Fibroblast of pulmonary artery (primary cell): ENCODE measurements around the gene WWOX.

Source experiments
- DNase-seq: peaks from one replicate; pipeline ENCODE4 v3.0.0-alpha.2; 2010; ENCODE audit warnings: low read depth
- H3K4me3 ChIP-seq: replicated peaks from 2 replicates; pipeline ENCODE4 v1.5.1; 2011; ENCODE audit warnings: low read depth, mild to moderate bottlenecking, control low read depth, low read length, moderate library complexity
- TF ChIP-seq, protein P1 (sequence below): IDR thresholded peaks from 2 replicates; pipeline ENCODE4 v1.5.1; 2011; ENCODE audit warnings: mild to moderate bottlenecking, control low read depth, low read length, inconsistent platforms; ENCODE audit errors: missing control alignments

Gene WWOX

DNA sequence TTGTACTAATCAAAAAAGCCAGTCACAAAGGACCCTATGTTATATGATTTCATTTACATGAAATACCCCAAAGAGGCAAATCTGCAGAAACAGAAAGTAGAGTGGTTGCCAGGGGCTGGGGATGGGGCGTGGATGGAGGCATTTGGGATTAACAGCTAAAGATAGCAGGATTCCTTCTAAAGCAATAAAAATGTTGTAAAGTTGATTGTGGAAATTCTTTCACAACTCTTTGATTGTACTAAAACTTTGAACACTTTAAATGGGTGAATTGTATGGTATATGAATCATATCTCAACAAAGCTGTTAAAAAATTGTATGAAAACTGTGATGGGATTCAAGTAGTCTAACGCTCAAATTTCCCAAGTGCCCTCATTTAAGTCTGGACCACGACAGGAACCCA is 870.3 kb downstream of the WWOX start:
- TF ChIP-seq, protein P1, sequence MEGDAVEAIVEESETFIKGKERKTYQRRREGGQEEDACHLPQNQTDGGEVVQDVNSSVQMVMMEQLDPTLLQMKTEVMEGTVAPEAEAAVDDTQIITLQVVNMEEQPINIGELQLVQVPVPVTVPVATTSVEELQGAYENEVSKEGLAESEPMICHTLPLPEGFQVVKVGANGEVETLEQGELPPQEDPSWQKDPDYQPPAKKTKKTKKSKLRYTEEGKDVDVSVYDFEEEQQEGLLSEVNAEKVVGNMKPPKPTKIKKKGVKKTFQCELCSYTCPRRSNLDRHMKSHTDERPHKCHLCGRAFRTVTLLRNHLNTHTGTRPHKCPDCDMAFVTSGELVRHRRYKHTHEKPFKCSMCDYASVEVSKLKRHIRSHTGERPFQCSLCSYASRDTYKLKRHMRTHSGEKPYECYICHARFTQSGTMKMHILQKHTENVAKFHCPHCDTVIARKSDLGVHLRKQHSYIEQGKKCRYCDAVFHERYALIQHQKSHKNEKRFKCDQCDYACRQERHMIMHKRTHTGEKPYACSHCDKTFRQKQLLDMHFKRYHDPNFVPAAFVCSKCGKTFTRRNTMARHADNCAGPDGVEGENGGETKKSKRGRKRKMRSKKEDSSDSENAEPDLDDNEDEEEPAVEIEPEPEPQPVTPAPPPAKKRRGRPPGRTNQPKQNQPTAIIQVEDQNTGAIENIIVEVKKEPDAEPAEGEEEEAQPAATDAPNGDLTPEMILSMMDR = no peak
- DNase-seq = no peak
- H3K4me3 ChIP-seq = no peak overlapping the region

DNA sequence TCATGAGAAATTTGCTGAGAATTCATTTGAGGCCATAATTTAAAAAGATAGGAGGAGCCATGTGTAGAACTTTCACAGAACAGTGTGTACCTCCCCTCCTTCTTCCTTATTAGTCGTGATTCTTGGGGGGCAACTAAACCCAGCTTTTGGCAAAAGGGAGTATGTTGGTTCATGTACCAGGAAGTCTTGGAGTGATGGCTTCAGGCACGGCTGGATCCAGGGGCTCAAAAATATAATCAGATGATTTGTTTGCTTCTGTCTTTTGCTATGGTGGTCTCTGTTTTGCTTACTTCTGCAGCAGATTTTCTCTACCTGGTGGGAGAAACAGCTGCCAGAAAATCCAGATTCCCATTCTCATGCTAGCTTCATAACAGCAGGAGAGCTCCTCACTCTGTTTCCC is 871.2 kb downstream of the WWOX start:
- DNase-seq = no peak
- no peak overlapping the region for H3K4me3 ChIP-seq
- TF ChIP-seq, protein P1 = no peak

DNA sequence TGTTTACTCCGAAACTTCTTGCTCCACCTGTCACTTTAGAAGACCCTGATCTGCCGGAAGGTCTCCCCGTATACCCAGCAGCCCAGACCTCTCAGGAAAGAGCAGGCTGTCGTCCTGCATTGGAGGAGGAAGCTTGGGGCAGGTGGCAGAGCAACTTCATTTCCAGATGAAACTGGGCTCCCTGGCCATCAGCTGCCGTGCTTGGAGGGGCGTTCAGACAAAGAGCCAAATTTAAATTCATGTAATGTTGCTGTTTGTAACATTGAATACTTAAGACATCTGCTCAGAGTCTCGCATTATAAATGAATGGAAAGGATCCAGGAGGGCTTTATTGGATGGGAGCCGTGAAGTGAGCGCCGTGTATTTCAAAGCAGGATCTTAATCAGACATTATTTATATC is 872.6 kb downstream of the WWOX start:
- DNase-seq = no peak
- TF ChIP-seq, protein P1 = no peak
- H3K4me3 ChIP-seq = no peak overlapping the region

DNA sequence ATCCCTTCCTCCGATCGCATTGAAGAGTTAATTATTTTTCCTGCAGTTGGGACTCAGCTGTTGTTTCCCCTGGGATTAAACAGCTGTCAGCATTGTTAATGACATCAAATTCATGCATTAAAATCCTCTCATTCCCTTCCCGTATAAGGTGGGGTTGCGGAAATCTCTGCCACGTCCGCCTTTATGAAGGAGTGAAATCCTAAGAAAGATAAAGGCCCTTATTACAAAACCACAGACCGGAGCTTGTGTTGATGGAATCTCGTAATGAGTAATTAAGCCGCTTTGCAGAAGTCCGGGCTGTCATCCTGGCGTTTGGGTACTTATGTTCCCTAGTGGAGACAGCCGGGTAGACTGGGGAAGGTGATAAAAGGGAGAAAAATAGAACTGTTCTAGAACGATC is 873.5 kb downstream of the WWOX start:
- TF ChIP-seq, protein P1 = no peak
- DNase-seq = no peak
- no peak overlapping the region for H3K4me3 ChIP-seq

DNA sequence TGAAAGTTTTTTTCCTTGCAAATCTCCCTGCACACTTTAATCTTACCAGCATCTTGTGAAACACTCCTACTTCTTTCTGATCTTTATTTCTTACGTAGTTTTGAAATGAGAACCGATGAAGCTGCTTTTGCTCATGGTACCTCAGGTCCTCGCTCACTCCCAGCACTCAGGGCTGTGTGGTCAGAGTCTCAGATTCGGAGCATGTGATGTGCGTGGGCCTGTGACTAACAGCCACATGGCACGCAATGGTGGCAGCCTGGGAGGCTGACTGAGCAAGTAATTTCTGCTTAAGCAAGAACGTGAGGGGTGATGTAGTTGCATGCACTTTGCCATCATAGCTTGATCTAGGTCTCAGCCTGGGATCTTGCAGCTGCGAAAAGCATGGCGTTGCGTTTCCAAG is 876.8 kb downstream of the WWOX start:
- TF ChIP-seq, protein P1 = no peak
- no peak overlapping the region for H3K4me3 ChIP-seq
- DNase-seq = no peak

DNA sequence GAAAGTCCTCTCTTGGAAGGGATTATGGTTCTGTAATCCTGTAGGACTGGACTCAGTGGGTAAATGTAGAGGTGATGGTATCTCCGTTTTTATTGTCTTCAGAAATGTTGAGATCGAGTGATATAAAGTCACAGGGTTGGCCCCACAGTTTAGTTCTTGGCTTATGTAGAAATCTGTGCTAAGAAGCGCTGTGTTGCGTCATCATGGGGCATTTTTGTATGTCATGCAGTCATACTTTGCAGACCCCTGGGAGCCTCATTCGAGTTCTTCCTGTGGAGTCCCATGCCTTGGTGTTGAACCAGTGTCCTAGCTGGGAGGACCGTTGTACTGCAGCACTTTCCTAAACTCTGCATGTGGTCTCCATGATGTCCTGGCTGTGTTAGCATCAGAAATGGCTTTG is 881.4 kb downstream of the WWOX start:
- no peak overlapping the region for H3K4me3 ChIP-seq
- TF ChIP-seq, protein P1 = no peak
- DNase-seq = no peak

DNA sequence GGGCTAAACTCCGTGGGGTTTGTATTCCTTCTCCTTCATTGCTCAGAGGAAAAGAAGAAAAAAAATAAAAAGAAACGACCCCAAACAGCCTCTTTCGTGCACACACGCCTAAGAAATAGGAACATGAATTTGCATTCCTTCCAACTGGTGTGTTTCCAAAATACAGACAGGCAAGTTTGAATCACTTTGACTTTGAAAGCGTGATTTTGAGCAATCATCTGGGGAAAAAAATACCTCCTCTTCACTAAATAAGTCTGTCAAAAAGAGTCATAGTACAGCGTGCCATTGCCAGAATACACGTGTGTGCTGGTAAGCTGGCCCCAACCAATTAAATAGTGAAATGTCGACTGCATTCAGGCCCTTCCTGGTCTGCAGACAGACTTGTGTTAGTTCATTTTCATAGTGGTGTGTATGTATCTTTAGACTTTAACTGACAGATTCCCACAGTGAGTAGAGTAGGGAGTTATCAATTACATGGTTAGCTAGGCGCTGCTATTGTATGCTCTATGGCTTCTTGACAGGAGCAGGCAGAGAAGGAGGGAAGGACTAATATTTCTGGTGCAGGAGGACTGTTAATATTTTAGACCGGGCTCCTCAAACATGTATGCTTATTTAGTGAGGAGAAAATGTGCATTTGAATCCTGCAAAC is 882.8 kb downstream of the WWOX start:
- no peak for DNase-seq
- TF ChIP-seq, protein P1 = no peak
- H3K4me3 ChIP-seq = no peak overlapping the region
